GM18520 (cell line): Measurements from ENCODE around the gene MMP11.

Source experiments
- ATAC-seq: cut with Tn5 transposase; IDR thresholded peaks from one replicate; pipeline ENCODE4 v1.9.1; 2021; ENCODE audit not compliant: unreplicated experiment

The MMP11 gene

DNA sequence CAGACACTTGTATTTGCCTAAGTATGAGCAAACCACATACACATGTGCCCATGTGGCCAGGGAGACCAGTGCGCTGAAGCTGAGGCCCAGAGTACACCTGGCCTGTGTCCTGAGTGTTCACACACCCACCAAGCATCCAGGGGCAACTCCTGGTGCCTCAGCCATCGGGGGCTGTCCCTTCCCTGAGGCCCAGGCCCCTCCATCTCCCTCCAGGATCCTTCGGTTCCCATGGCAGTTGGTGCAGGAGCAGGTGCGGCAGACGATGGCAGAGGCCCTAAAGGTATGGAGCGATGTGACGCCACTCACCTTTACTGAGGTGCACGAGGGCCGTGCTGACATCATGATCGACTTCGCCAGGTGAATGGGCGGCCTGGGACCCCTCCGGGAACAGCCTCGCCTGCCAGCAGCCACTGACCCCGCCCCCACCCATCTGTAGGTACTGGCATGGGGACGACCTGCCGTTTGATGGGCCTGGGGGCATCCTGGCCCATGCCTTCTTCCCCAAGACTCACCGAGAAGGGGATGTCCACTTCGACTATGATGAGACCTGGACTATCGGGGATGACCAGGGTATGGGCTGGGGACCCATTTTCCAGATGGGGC lies 7.6 kb downstream of the MMP11 start:
- no peak for ATAC-seq

DNA sequence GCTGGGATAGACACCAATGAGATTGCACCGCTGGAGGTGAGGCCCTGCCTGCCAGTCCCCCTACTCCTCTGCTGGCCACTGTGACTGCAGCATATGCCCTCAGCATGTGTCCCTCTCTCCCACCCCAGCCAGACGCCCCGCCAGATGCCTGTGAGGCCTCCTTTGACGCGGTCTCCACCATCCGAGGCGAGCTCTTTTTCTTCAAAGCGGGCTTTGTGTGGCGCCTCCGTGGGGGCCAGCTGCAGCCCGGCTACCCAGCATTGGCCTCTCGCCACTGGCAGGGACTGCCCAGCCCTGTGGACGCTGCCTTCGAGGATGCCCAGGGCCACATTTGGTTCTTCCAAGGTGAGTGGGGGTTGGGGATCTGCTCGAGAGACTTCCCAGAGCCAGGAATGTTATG lies 8.4 kb downstream of the MMP11 start:
- ATAC-seq, result no peak

DNA sequence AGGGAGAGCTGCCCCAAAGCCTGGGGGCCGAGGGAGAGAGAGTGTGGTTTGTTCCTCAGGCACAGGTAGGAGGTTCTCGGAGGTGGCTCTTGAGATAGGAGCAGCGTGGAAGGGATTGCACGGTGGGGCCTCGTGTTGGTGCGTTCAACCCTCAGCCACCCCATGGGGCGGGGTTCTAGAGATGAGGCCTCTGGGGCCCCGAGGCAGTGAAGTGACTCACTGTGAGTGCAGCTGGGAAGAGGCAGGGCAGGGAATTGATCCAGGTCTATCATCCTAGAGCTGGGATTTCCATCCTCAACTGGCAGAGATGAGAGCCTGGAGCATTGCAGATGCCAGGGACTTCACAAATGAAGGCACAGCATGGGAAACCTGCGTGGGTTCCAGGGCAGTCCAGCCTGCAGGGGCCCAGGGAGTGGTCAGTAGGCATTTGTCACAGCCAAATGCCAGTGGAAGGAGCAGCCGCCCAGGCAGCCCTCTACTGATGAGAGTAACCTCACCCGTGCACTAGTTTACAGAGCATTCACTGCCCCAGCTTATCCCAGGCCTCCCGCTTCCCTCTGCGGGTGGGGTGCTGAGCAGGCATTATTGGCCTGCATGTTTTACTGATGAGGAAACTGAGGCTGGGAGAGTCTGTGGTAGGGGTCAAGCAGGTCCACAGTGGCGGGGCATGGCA lies 9.0 kb downstream of the MMP11 start:
- ATAC-seq, result no peak

DNA sequence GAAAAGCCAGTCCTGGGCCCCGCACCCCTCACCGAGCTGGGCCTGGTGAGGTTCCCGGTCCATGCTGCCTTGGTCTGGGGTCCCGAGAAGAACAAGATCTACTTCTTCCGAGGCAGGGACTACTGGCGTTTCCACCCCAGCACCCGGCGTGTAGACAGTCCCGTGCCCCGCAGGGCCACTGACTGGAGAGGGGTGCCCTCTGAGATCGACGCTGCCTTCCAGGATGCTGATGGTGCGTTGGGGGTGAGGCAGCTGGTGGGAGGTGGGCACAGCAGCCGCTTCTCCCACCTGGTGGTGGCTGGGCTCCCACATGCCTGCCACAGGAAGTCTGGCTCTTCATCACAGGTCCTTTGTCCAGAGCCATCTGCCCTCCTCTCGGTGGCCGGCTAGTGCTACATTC lies 9.6 kb downstream of the MMP11 start:
- no peak for ATAC-seq

DNA sequence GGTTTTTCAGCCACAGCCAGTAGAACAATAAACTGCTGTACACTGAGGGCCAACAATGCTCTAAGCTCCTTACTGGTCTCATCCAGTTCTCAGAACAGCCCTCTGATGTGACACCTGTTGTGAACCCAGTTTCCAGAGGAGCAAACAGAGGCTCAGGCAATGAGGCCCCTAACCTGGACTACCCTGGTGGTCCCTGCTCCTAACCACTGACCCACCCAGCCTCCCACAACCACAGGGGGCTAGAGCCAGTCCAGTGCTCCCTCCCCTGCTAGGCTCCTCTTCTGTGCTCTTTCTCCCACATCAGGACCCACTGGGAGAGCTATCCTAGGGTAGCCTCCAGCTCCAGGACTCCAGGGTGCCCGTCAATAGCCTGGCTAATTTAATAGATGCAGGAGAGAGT lies 10.1 kb downstream of the MMP11 start:
- no peak for ATAC-seq

DNA sequence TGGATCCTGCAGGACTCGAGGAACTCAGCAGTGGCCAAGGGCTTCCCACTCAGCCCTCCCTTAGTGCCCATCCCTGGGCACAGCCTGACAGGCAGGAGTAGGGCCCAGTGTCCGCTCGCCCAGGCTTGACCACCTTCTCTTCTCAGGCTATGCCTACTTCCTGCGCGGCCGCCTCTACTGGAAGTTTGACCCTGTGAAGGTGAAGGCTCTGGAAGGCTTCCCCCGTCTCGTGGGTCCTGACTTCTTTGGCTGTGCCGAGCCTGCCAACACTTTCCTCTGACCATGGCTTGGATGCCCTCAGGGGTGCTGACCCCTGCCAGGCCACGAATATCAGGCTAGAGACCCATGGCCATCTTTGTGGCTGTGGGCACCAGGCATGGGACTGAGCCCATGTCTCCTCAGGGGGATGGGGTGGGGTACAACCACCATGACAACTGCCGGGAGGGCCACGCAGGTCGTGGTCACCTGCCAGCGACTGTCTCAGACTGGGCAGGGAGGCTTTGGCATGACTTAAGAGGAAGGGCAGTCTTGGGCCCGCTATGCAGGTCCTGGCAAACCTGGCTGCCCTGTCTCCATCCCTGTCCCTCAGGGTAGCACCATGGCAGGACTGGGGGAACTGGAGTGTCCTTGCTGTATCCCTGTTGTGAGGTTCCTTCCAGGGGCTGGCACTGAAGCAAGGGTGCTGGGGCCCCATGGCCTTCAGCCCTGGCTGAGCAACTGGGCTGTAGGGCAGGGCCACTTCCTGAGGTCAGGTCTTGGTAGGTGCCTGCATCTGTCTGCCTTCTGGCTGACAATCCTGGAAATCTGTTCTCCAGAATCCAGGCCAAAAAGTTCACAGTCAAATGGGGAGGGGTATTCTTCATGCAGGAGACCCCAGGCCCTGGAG lies 10.9 kb downstream of the MMP11 start:
- no peak for ATAC-seq

DNA sequence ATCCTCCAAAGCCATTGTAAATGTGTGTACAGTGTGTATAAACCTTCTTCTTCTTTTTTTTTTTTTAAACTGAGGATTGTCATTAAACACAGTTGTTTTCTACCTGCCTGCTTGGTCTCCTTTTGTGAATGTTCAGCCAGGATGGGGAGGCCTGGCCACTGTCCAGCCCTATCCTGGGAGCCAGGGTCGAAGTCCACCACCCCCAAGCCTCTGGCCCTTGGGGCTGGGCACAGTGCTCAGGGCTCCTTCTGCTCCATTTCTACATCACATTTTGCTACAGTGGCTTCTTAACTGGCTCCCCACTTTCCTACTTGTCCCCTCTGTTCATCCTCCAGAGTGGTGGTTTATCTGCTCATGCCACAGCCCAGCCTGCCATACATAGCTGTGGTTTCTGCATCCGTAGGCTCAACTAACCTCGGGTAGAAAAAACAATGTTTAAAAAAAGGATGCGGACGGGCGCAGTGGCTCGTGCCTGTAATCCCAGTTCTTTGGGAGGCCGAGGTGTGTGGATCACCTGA lies 11.6 kb downstream of the MMP11 start:
- no peak for ATAC-seq

DNA sequence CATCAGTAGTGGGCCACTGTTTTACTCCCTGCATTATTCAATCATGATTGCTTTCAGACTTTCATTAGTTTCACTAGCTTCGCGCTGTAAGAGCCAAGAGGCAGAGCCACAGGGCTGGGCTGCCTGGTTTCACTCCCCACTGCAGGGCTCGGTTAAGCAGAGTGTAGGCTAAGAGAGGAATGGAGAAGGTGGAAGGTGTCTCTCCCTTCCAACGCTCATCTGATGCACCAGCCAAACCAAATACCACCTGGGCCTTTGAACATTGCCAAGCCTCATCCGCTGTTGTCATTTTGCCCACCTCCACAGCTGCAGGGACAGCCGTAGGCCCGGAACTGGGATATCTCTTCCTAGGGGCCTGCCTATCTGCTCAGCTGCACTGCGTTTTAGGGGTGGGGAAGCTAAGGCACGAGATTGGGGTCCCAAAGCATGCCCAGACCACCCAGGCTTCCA lies 13.6 kb downstream of the MMP11 start:
- ATAC-seq, result no peak

DNA sequence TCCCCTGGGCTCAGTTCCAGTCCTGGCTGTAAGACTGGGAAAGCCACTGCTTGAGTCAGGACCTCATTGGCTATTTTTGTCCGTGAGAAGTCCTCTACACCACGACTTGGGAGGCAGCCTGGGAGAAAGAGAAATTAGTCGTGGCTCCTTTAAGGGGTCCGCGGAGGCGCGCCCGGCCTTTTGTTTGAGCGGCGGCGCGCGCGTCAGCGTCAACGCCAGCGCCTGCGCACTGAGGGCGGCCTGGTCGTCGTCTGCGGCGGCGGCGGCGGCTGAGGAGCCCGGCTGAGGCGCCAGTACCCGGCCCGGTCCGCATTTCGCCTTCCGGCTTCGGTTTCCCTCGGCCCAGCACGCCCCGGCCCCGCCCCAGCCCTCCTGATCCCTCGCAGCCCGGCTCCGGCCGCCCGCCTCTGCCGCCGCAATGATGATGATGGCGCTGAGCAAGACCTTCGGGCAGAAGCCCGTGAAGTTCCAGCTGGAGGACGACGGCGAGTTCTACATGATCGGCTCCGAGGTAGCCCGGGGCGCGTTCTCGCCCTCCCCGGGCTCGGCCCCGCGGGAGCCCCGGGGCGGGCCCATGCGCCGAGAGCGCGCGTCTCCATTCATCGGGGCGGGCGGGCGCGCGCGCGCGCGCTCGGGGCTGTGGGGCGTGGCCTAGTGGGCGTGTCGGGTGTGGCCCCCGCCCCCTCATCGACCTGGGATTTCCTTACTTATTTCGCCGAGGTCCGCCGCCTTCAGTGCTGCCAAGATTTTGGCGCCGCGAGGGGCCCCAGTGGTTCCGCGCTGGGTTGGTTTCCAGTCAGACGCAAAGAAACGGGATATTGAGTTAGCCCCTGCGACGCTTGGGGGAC lies 14.3 kb downstream of the MMP11 start, which contains the start of gene SMARCB1:
Gene SMARCB1, plus strand, starts transcription at position 215 of the 848 bp plus-strand sequence. Its CDS starts 204 bp downstream, at position 419.
- peak; percentile 45 for ATAC-seq

DNA sequence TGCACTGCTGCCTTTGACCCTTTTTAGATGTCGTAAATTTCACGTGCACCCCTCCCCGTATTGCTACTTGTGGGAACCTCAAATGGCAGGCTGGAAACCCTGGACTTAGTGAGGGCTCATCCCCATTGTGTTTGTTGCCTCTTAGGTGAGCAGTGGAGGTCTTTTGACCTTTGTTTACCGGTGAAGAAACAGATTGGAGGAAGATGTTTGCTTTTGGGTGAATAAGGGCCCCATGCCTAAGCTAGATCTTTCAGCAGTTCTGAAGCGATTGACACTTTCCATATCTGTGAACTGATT lies 14.9 kb downstream of the MMP11 start:
- peak; percentile 4 for ATAC-seq

DNA sequence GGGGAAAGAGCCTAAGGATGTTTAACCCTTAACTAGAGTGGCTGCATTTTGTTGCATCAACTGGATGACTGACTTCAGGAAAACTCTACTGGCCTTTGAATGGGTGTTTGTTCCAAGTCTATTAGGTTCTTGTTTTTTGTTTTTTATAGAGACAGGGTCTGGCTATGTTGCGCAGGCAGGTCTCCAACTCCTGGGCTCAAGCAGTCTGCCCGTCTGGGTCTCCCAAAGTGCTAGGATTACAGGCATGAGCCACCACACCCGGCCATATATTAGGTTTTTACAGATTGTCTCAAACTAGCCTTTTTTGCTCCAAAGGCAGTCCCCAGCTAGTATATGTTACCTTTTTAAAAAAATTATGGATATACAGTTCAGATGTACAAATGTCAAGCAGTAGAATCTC lies 15.3 kb downstream of the MMP11 start:
- no peak for ATAC-seq

DNA sequence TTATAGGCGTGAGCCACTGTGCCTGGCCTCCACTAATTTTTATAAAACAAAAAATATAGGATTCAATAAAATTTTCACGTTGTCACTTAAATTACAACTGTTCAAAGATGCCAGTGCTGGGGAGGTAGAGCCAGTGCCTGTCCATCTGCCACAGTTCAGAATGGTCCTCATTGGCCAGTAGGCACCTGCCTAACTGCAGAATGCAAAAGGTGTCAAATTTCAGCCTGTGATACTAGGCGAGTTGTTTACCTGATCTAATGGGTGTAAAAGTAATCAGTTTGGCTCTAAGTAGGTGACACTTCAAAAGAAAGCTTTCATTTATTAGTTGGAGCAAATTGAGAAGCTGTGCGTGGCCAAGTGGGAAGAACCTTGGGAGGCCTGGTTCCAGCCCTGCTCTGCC lies 16.5 kb downstream of the MMP11 start:
- ATAC-seq, result no peak

DNA sequence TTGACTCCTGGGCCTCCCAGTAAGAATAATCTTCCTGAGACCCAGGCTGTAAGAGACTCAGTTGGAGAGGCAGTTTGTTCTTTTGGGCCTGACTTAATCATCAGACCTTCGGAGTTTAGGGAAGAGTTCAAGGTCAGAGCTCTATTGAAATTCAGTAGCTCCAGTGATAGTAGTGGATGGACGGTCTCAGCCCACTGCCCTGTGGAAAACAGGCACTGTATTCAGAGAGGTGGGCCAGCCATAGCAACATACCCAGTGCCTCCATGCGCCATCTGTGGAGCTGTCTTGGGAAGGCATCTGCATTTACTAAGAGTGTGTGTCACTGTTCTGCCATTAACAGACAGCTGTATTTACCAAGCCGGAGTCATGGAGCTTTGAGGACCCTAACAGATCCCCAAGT lies 17.0 kb downstream of the MMP11 start:
- ATAC-seq, result no peak

DNA sequence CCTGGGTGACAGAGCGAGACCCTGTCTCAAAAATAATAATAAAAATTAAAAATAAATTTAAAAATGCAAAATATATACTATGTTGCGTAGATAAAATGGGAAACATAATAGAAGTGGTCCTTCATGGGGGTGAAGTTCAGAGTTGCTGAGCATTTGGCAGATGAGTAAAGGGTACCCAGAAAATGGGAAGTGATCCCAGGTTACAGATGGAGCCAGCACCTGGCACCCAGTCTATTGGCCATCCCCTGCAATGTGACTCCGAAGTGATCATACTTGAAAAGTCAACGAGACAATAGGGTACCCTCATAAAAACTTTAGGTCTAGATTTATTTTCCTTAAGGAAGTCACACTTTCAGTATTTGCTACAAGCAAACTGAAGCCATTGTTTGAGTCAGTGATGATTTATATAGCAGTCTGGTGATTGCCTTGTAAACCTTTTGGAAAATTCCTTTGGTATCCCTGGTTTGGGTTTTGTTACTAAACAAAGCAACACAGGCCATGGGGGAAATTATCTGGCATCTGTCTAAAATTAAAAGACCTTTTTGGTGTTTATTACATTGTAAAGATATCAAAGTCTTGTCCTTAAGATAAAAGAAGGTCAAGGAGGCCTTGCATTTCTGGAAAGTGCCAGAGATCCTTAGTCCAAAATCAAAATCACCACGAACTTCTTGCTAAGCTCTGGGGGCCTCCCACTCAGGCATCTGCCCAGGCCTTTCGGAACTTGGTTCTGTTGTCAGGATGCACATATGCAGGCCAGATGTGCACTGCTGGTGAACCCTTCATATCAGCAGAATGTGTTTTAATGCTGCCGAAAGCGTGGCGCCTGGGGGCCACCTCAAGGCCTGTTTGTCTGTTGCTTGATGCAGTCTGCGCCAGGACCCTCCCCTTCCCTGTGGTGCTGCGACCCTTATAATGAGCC lies 18.4 kb downstream of the MMP11 start:
- ATAC-seq, result no peak

DNA sequence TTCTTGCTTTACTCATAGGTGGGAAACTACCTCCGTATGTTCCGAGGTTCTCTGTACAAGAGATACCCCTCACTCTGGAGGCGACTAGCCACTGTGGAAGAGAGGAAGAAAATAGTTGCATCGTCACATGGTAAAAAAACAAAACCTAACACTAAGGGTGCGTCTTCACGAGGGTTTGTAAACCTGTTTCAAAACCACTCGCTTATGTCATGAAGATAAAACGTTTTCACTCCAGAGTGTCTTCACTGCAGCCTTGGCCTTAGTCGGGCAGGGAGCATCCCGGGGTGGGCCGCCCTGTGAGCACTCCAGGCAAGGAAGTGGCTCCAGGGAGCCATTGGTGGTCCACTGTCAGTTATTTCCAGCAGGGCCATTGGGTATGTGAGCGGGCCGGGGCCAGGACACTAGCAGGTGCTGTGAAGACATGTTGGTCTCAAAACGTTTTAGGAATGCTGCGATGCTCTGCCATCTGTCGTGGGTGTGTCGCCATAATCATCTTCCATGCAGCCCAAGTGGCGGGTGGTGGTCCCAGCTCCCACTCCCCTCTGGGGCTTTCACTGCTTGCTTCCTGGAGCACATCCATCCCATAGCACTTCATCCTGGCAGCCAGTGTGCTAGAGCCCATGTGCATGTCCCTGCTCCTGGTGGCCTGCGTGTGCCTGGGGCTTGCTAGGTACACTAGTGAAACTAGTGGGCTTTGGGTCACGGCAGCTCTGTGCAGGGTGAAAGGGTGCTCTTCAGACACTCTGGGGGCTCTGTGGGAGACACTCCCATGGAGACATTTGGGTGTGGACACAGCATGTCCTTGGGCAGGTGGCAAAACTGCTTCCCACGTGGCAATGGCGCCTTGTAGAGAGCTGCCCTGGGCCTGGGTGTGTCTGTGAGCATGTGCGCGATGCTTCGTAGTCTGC lies 19.3 kb downstream of the MMP11 start:
- no peak for ATAC-seq

DNA sequence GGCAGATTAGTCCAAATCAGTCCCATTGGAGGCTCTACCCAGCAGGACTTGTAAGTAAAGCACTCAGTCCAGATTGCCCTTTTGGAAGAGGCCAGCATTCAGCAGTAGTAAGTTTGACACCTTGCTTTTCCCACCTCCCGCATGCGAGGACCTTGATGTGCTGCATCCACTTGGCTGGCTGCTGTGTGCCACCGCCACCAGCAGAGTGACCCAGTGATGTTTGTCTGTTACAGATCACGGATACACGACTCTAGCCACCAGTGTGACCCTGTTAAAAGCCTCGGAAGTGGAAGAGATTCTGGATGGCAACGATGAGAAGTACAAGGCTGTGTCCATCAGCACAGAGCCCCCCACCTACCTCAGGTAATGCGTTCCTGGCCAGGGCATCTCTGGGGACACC lies 20.7 kb downstream of the MMP11 start:
- ATAC-seq, result no peak

DNA sequence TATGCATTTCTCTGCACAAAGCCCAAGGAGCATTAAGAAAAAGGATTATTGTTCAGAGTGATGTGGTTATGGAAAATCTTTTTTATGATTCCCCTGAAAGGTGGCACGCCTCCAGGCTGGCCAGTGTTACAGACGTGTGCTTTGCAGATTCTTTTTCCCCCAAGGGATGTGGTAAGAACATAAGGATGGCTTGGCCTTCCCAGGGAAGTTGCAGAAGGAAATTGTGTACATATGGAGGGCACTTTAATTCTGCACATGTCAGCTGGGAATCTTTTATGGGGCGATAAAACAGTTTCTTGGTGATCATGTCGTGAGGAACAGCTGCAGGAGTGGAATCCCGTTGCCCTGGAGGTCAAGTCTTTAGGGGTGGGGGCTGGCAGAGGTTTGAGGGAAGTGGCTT lies 23.8 kb downstream of the MMP11 start:
- ATAC-seq, result no peak

DNA sequence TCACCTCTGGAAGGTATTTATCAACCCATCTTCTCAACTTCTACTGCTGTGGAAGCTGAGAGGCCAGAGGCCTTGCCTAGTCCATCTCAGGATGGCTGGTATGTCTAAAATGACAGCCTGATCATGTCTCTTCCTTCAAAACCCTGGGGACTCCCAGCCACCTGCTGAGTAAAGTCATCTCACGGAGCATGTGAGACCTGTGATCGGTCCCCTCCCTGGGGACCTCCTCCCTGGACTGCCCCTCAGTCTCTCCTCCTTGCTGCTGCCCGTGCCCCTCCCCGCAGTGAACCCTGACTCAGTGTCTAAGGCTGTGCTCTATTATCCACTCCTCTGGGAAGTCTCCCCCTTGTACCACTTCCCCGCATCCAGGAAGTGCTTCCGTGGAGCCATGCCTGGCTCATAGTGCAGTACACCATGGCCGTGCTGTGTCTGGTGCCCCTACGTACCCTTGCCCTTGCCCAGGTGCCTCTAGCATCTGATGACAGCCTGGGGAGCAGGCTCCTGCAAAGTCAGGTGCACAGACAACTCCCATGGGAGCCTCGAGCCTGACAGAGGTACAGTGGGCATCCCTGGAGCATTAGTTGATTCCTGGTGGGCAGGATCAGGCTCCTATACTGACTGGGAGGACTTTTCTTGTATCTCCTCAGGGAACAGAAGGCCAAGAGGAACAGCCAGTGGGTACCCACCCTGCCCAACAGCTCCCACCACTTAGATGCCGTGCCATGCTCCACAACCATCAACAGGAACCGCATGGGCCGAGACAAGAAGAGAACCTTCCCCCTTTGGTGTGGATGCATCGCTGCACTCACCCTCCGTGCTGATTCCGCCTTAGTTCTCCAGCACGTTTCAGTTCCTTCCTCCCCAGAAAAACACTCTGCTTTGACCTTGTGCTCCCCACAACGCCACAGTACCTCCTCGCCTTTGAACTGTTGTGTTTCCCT lies 27.9 kb downstream of the MMP11 start:
- ATAC-seq, result peak; percentile 55
